ENCODE measurements around the gene MRLN.

Gene MRLN

GRCh38 chr10:59753267-59753666 is at the start of gene MRLN:
TSS of gene MRLN (minus strand) at chr10:59753455.
- TF ChIP-seq CTCF (IDR thresholded peaks at IDR 0.05; ENCODE audit: low read depth, low read length): no peak
- TF ChIP-seq EZH2phosphoT487 (IDR thresholded peaks at IDR 0.05; ENCODE audit: low read depth): no peak
- Histone ChIP-seq H3K4me2 (ENCODE audit: low read length) (no peak within 1 kb of the TSS), H2AFZ (ENCODE audit: low read depth, low read length) (no peak within 1 kb of the TSS), H3K27ac (ENCODE audit: low read length) (no peak within 1 kb of the TSS), H3K4me1 (ENCODE audit: low read length) (peaks cover 15% of the 10 kb centered on the region), H3K27me3 (ENCODE audit: low read depth, low read length) (no peaks in the 10 kb centered on the region), H4K20me1 (ENCODE audit: insufficient read depth, low read length) (no peaks in the 10 kb centered on the region), H3K9me3 (ENCODE audit: insufficient read depth, low read length) (no peaks in the 10 kb centered on the region), H3K79me2 (ENCODE audit: low read length) (no peaks in the 10 kb centered on the region), H3K9ac (ENCODE audit: low read length) (no peak within 1 kb of the TSS), H3K36me3 (replicated peaks; ENCODE audit: low read depth, low read length) (no peaks in the 10 kb centered on the region), H3K4me3 (ENCODE audit: low read length) (no peak within 1 kb of the TSS)

- H3K79me2 ChIP-seq (ENCODE audit: low read length): no peaks in the 10 kb centered on the region
- H3K4me2 ChIP-seq (ENCODE audit: low read length): no peak overlapping the region
- peaks cover 9% of the 10 kb centered on the region for H3K36me3 ChIP-seq (replicated peaks; ENCODE audit: low read depth, low read length)
- no peaks in the 10 kb centered on the region for H4K20me1 ChIP-seq (ENCODE audit: insufficient read depth, low read length)
- no peak for TF ChIP-seq EZH2phosphoT487 (IDR thresholded peaks at IDR 0.05; ENCODE audit: low read depth)
- no peak for TF ChIP-seq CTCF (IDR thresholded peaks at IDR 0.05; ENCODE audit: low read depth, low read length)
- no peaks in the 10 kb centered on the region for H3K4me1 ChIP-seq (ENCODE audit: low read length)
- H2AFZ ChIP-seq (ENCODE audit: low read depth, low read length): no peak overlapping the region
- no peaks in the 10 kb centered on the region for H3K27me3 ChIP-seq (ENCODE audit: low read depth, low read length)
- H3K9me3 ChIP-seq (ENCODE audit: insufficient read depth, low read length): no peaks in the 10 kb centered on the region
- no peak overlapping the region for H3K27ac ChIP-seq (ENCODE audit: low read length)
- H3K4me3 ChIP-seq (ENCODE audit: low read length): no peak overlapping the region
- H3K9ac ChIP-seq (ENCODE audit: low read length): no peak overlapping the region
Measured at GRCh38 chr10:59801171-59801570, 47.9 kb upstream of the MRLN start.

GRCh38 chr10:59799421-59799820 is 46.2 kb upstream of the MRLN start:
- no peaks in the 10 kb centered on the region for H3K27me3 ChIP-seq (ENCODE audit: low read depth, low read length)
- no peaks in the 10 kb centered on the region for H3K9me3 ChIP-seq (ENCODE audit: insufficient read depth, low read length)
- H3K27ac ChIP-seq (ENCODE audit: low read length): no peak overlapping the region
- H2AFZ ChIP-seq (ENCODE audit: low read depth, low read length): no peak overlapping the region
- no peaks in the 10 kb centered on the region for H3K79me2 ChIP-seq (ENCODE audit: low read length)
- TF ChIP-seq EZH2phosphoT487 (IDR thresholded peaks at IDR 0.05; ENCODE audit: low read depth): no peak
- H4K20me1 ChIP-seq (ENCODE audit: insufficient read depth, low read length): no peaks in the 10 kb centered on the region
- H3K36me3 ChIP-seq (replicated peaks; ENCODE audit: low read depth, low read length): no peaks in the 10 kb centered on the region
- H3K4me2 ChIP-seq (ENCODE audit: low read length): no peak overlapping the region
- no peak overlapping the region for H3K9ac ChIP-seq (ENCODE audit: low read length)
- H3K4me3 ChIP-seq (ENCODE audit: low read length): no peak overlapping the region
- H3K4me1 ChIP-seq (ENCODE audit: low read length): no peaks in the 10 kb centered on the region

- H2AFZ ChIP-seq (ENCODE audit: low read depth, low read length): no peak overlapping the region
- H3K4me3 ChIP-seq (ENCODE audit: low read length): no peak overlapping the region
- no peak overlapping the region for H3K4me2 ChIP-seq (ENCODE audit: low read length)
- H3K27ac ChIP-seq (ENCODE audit: low read length): no peak overlapping the region
- TF ChIP-seq CTCF (IDR thresholded peaks at IDR 0.05; ENCODE audit: low read depth, low read length) (no peak), EZH2phosphoT487 (IDR thresholded peaks at IDR 0.05; ENCODE audit: low read depth) (no peak)
- no peaks in the 10 kb centered on the region for H3K9me3 ChIP-seq (ENCODE audit: insufficient read depth, low read length)
- H3K79me2 ChIP-seq (ENCODE audit: low read length): no peaks in the 10 kb centered on the region
- H3K36me3 ChIP-seq (replicated peaks; ENCODE audit: low read depth, low read length): no peaks in the 10 kb centered on the region
- no peaks in the 10 kb centered on the region for H4K20me1 ChIP-seq (ENCODE audit: insufficient read depth, low read length)
- H3K4me1 ChIP-seq (ENCODE audit: low read length): no peaks in the 10 kb centered on the region
- no peak overlapping the region for H3K9ac ChIP-seq (ENCODE audit: low read length)
- no peaks in the 10 kb centered on the region for H3K27me3 ChIP-seq (ENCODE audit: low read depth, low read length)
Measured at GRCh38 chr10:59793919-59794318, 40.7 kb upstream of the MRLN start.

- Histone ChIP-seq H4K20me1 (ENCODE audit: insufficient read depth, low read length) (no peaks in the 10 kb centered on the region), H3K9me3 (ENCODE audit: insufficient read depth, low read length) (no peaks in the 10 kb centered on the region), H3K4me1 (ENCODE audit: low read length) (no peaks in the 10 kb centered on the region), H3K36me3 (replicated peaks; ENCODE audit: low read depth, low read length) (no peaks in the 10 kb centered on the region), H3K27ac (ENCODE audit: low read length) (no peak overlapping the region), H3K4me2 (ENCODE audit: low read length) (no peak overlapping the region), H3K9ac (ENCODE audit: low read length) (no peak overlapping the region), H2AFZ (ENCODE audit: low read depth, low read length) (no peak overlapping the region), H3K79me2 (ENCODE audit: low read length) (no peaks in the 10 kb centered on the region), H3K4me3 (ENCODE audit: low read length) (no peak overlapping the region), H3K27me3 (ENCODE audit: low read depth, low read length) (no peaks in the 10 kb centered on the region)
- TF ChIP-seq CTCF (IDR thresholded peaks at IDR 0.05; ENCODE audit: low read depth, low read length) (no peak), EZH2phosphoT487 (IDR thresholded peaks at IDR 0.05; ENCODE audit: low read depth) (no peak)
Measured at GRCh38 chr10:59792812-59793211, 39.6 kb upstream of the MRLN start.

All from OCI-LY3 (cell line).